Fibroblast of skin of left quadriceps (primary cell): ENCODE results near the gene PIM2.
"Not testable (repeated sequence)": the region's sequence is repeated elsewhere in the genome, so short reads cannot be mapped to it uniquely, and the experiment has no call there.

ENCODE experiments used
- DNase-seq, 2 experiments: peaks; one replicate each; pipeline ENCODE4 v3.0.0-alpha.2; 2013; ENCODE audit warnings: low read depth in 2 of 2

The PIM2 gene

GRCh38 chrX:48905090-48905790 lies 13.6 kb downstream of the PIM2 start:
- no peak for DNase-seq

- DNase-seq = no peak
Observed at GRCh38 chrX:48904626-48905025, 14.2 kb downstream of the PIM2 start.

- no peak for DNase-seq
Observed at GRCh38 chrX:48904180-48904579, 14.6 kb downstream of the PIM2 start.

GRCh38 chrX:48903290-48903689 lies 15.5 kb downstream of the PIM2 start:
- DNase-seq = no peak

GRCh38 chrX:48902776-48903175 lies 16.0 kb downstream of the PIM2 start:
- DNase-seq = no peak

GRCh38 chrX:48902135-48902534 lies 16.7 kb downstream of the PIM2 start:
- DNase-seq = no peak

GRCh38 chrX:48901069-48901468 lies 17.8 kb downstream of the PIM2 start:
- no peak for DNase-seq

GRCh38 chrX:48899078-48899410 lies 19.8 kb downstream of the PIM2 start:
- no peak for DNase-seq

- peak; percentile 91 to 92 for DNase-seq
Observed at GRCh38 chrX:48897625-48898306, 21.1 kb downstream of the PIM2 start, which contains the start of the genes PQBP1 and TIMM17B. Gene PQBP1 (plus strand): TSS chrX:48897930. CDS start chrX:48898510, 580 bp downstream. Gene TIMM17B (minus strand): TSS chrX:48897768. CDS start chrX:48897749, 19 bp downstream.

GRCh38 chrX:48897157-48897624 lies 21.6 kb downstream of the PIM2 start:
- DNase-seq = no peak

GRCh38 chrX:48896611-48897011 lies 22.2 kb downstream of the PIM2 start:
- DNase-seq = no peak

GRCh38 chrX:48894891-48895290 lies 23.9 kb downstream of the PIM2 start:
- no peak for DNase-seq

GRCh38 chrX:48893556-48894348 lies 25.1 kb downstream of the PIM2 start:
- no peak for DNase-seq

- no peak for DNase-seq
Observed at GRCh38 chrX:48892896-48893295, 25.9 kb downstream of the PIM2 start.

GRCh38 chrX:48891402-48892288 lies 27.2 kb downstream of the PIM2 start:
- peak in 1 of 2 experiments; percentile 54 for DNase-seq

GRCh38 chrX:48890934-48891401 lies 27.9 kb downstream of the PIM2 start:
- DNase-seq = no peak

- no peak for DNase-seq
Observed at GRCh38 chrX:48890296-48890925, 28.4 kb downstream of the PIM2 start.

- not testable (repeated sequence) for DNase-seq
Observed at GRCh38 chrX:48886586-48886985, 32.2 kb downstream of the PIM2 start.

GRCh38 chrX:48883729-48884128 lies 35.1 kb downstream of the PIM2 start:
- no peak for DNase-seq

- DNase-seq = not testable (repeated sequence)
Observed at GRCh38 chrX:48876944-48877343, 41.9 kb downstream of the PIM2 start.

- not testable (repeated sequence) for DNase-seq
Observed at GRCh38 chrX:48872017-48872416, 46.8 kb downstream of the PIM2 start.
